Tracheal epithelial cell (primary cell): ENCODE measurements around the gene ZNF470. TPM values are rescaled to one million over a fixed set of nuclear protein-coding genes. Genes with fewer than 3 reads are reported as not detected.

ENCODE experiments used
- total RNA-seq: library from RNA; depleted of rRNA; stranded (reverse); fragments of >200 nt; gene quantifications from 2 replicates; pipeline ENCODE4 v1.2.1, GENCODE V29; 2014

ZNF470 gene
- total RNA-seq = 3.2 and 4.1 TPM in 2 replicates

GRCh38 chr19:56567274-56568120 lies at the start of gene ZNF470:
Gene ZNF470 (plus strand): TSS chr19:56567468. CDS start chr19:56570312, 2,844 bp downstream.

GRCh38 chr19:56538761-56539263 lies 28.5 kb upstream of the ZNF470 start, which contains the start of gene ZFP28:
Gene ZFP28 (plus strand): TSS chr19:56538948. CDS start chr19:56539019, 71 bp downstream.

GRCh38 chr19:56594783-56595547 lies 27.7 kb downstream of the ZNF470 start, which contains the start of gene ZNF71:
Gene ZNF71 (plus strand): TSS chr19:56595302. CDS start chr19:56601559, 6,257 bp downstream.

Other genes starting within 250 kb of the ZNF470 start
- gene ZNF582, start 173.9 kb upstream of the ZNF470 start, total RNA-seq = 1.4 and 7.2 TPM in 2 replicates
- gene ZNF583, start 163.1 kb upstream of the ZNF470 start, total RNA-seq = 2.6 and 2.7 TPM in 2 replicates
- gene ZNF667, start 90.1 kb upstream of the ZNF470 start, total RNA-seq = 3.6 and 6.0 TPM in 2 replicates
- gene ZNF471, start 59.6 kb upstream of the ZNF470 start, total RNA-seq = 0.64 and 2.4 TPM in 2 replicates
- 7.5 and 10.1 TPM in 2 replicates for gene ZFP28, start 28.5 kb upstream of the ZNF470 start, total RNA-seq
- gene ZNF71, start 27.8 kb downstream of the ZNF470 start, total RNA-seq = 5.3 and 9.4 TPM in 2 replicates
- gene SMIM17, start 75.7 kb downstream of the ZNF470 start, total RNA-seq = 0.24 TPM in 1 of 2 replicates, not detected in the other
- 0.21 and 0.24 TPM in 2 replicates for gene ZNF835, start 104.3 kb downstream of the ZNF470 start, total RNA-seq